Prostate gland (tissue), 2 donors: ENCODE data around the gene LMBR1. TPM values are rescaled to one million over a fixed set of nuclear protein-coding genes. Genes with fewer than 3 reads are reported as not detected.
"Not testable (repeated sequence)": the region's sequence is repeated elsewhere in the genome, so short reads cannot be mapped to it uniquely, and the experiment has no call there.

Source experiments
- DNase-seq: peaks from one replicate; pipeline ENCODE4 v3.0.0-alpha.2; 2019; ENCODE audit warnings: low spot score
- H3K27ac ChIP-seq, 2 donors: fragments of 200-600 bp; sonication (generic); 2 replicates each; pipeline ENCODE4 v1.5.1; 2017 to 2019
- H3K27me3 ChIP-seq: fragments of 200-600 bp; sonication (generic); replicated peaks from 2 replicates; pipeline ENCODE4 v1.5.1; 2019; ENCODE audit not compliant: insufficient read depth
- H3K36me3 ChIP-seq, 2 donors: fragments of 200-600 bp; sonication (generic); 1 replicate in 1 of 2; 2 replicates in 1 of 2; pipeline versions ENCODE4 v1.5.1 to v1.8.1; 2017 to 2019
- H3K4me1 ChIP-seq: fragments of 200-600 bp; sonication (generic); replicated peaks from 2 replicates; pipeline ENCODE4 v1.5.1; 2019
- H3K4me3 ChIP-seq, 2 donors: fragments of 200-600 bp; sonication (generic); 2 replicates each; pipeline ENCODE4 v1.5.1; 2017 to 2019
- H3K9me3 ChIP-seq: fragments of 200-600 bp; sonication (generic); 2 replicates; pipeline ENCODE4 v1.5.1; 2017
- CTCF ChIP-seq, 4 experiments: fragments of 200-600 bp in 2 of 4; fragments of 450-650 bp in 2 of 4; sonication (generic) in 2 of 4; IDR thresholded peaks; 1 replicate in 3 of 4; 2 replicates in 1 of 4; pipeline ENCODE4 v1.5.1; 2016 to 2019; ENCODE audit warnings: antibody characterized with exemption in 4 of 4, mild to moderate bottlenecking in 2 of 4, moderate library complexity in 2 of 4
- POLR2A ChIP-seq: fragments of 450-650 bp; IDR thresholded peaks from one replicate; pipeline ENCODE4 v1.6.1; 2016; ENCODE audit warnings: antibody characterized with exemption, mild to moderate bottlenecking
- POLR2AphosphoS5 ChIP-seq: sonication (generic); formaldehyde crosslinking; IDR thresholded peaks from one replicate; pipeline ENCODE4 v1.6.1; 2017; ENCODE audit warnings: antibody characterized with exemption
- WGBS: methylation state at CpG from one replicate; pipeline ENCODE4 v1.1.5; 2018; 5-methylcytosine and 5-hydroxymethylcytosine counted together
- intact Hi-C: fragments of 100-400 bp; cut with DNase I; formaldehyde crosslinking; loops from one replicate; pipeline ENCODE4 v1.14.2; 2022
- total RNA-seq, 2 donors: library from RNA; depleted of rRNA; stranded (reverse); fragments of >200 nt; gene quantifications; one replicate each; pipeline ENCODE4 v1.1.0, GENCODE V29; 2016

Gene LMBR1
- total RNA-seq, 2 donors from 2014 or later, result 44.7 to 168 TPM

- Histone ChIP-seq H3K27me3 (no peaks in the 10 kb centered on the region), H3K27ac (no peak overlapping the region), H3K36me3 (no peaks in the 10 kb centered on the region), H3K4me3 (no peak overlapping the region), H3K9me3 (no peaks in the 10 kb centered on the region), H3K4me1 (no peaks in the 10 kb centered on the region)
- TF ChIP-seq CTCF (IDR thresholded peaks at IDR 0.05) (no peak), POLR2AphosphoS5 (no peak), POLR2A (no peak)
- intact Hi-C loops, result no loop called here
- DNase-seq, result no peak
Measured at GRCh38 chr7:156858523-156858922, 34.5 kb downstream of the LMBR1 start.

GRCh38 chr7:156857757-156858156 is 35.2 kb downstream of the LMBR1 start:
- Histone ChIP-seq H3K9me3 (no peaks in the 10 kb centered on the region), H3K27ac (no peak overlapping the region), H3K4me1 (no peaks in the 10 kb centered on the region), H3K36me3 (no peaks in the 10 kb centered on the region), H3K27me3 (no peaks in the 10 kb centered on the region), H3K4me3 (no peak overlapping the region)
- no peak for TF ChIP-seq POLR2AphosphoS5
- no peak for TF ChIP-seq POLR2A
- TF ChIP-seq CTCF (IDR thresholded peaks at IDR 0.05), result no peak
- DNase-seq, result no peak
- intact Hi-C loops, result no loop called here
- WGBS, result 93% methylated on average over 1 of the region's 1 CpG

GRCh38 chr7:156854654-156855053 is 38.3 kb downstream of the LMBR1 start:
- Histone ChIP-seq H3K9me3 (no peaks in the 10 kb centered on the region), H3K27me3 (no peaks in the 10 kb centered on the region), H3K36me3 (no peaks in the 10 kb centered on the region), H3K4me1 (no peaks in the 10 kb centered on the region), H3K4me3 (no peak overlapping the region), H3K27ac (no peak overlapping the region)
- no peak for DNase-seq
- no peak for TF ChIP-seq CTCF (IDR thresholded peaks at IDR 0.05)
- no peak for TF ChIP-seq POLR2AphosphoS5
- TF ChIP-seq POLR2A, result no peak
- intact Hi-C loops, result no loop called here
- WGBS, result 99% methylated on average over 5 of the region's 5 CpGs

DNA sequence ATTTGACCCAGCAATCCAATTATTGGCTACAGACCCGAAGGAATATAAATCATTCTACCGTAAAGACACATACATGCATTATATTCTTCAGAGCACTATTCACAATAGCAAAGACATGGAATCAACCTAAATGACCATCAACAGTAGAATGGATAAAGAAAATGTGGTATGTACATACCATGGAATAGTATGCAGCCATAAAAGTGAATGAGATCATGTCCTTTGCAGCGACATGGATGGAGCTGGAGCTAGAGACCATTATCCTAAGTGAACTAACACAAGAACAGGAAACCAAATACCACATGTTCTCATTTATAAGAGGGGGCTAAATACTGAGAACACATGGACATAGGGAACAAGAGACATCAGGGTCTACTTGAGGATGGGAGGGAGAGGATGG is 44.0 kb downstream of the LMBR1 start:
- TF ChIP-seq POLR2A, result no peak
- no peak for TF ChIP-seq POLR2AphosphoS5
- H3K4me3 ChIP-seq, result no peak overlapping the region
- DNase-seq, result no peak
- H3K36me3 ChIP-seq, result no peaks in the 10 kb centered on the region
- no peaks in the 10 kb centered on the region for H3K9me3 ChIP-seq
- no peaks in the 10 kb centered on the region for H3K27me3 ChIP-seq
- H3K27ac ChIP-seq, result no peak overlapping the region
- intact Hi-C loops, result no loop called here
- 99% methylated on average over 3 of the region's 3 CpGs for WGBS
- H3K4me1 ChIP-seq, result no peaks in the 10 kb centered on the region

GRCh38 chr7:156845379-156846101 is 47.4 kb downstream of the LMBR1 start:
- no peaks in the 10 kb centered on the region for H3K27me3 ChIP-seq
- TF ChIP-seq CTCF (IDR thresholded peaks at IDR 0.05), result no peak
- no peak for TF ChIP-seq POLR2AphosphoS5
- TF ChIP-seq POLR2A, result no peak
- H3K4me1 ChIP-seq, result no peaks in the 10 kb centered on the region
- DNase-seq, result no peak
- H3K27ac ChIP-seq, result no peak overlapping the region
- H3K4me3 ChIP-seq, result no peak overlapping the region
- H3K9me3 ChIP-seq, result no peaks in the 10 kb centered on the region
- 82% methylated on average over 5 of the region's 5 CpGs for WGBS
- no peaks in the 10 kb centered on the region for H3K36me3 ChIP-seq
- intact Hi-C loops, result no loop called here

- H3K4me3 ChIP-seq, H3K27me3 ChIP-seq, intact Hi-C loops, H3K4me1 ChIP-seq, H3K36me3 ChIP-seq, DNase-seq, H3K9me3 ChIP-seq, H3K27ac ChIP-seq: not testable (repeated sequence)
- WGBS, result 93% methylated on average over 6 of the region's 6 CpGs
Measured at GRCh38 chr7:156843582-156843981, 49.4 kb downstream of the LMBR1 start.
